HEK293 (cell line): ENCODE data around the gene CNTNAP1.

Source experiments
- BCL11A ChIP-seq: fragments of 450-650 bp; formaldehyde crosslinking; IDR thresholded peaks from 2 replicates; pipeline ENCODE4 v1.5.1; 2016; ENCODE audit warnings: low read depth, missing biosample characterization, missing genetic modification characterization
- FEZF1 ChIP-seq: fragments of 450-650 bp; formaldehyde crosslinking; IDR thresholded peaks from 2 replicates; pipeline ENCODE4 v1.5.1; 2016; ENCODE audit warnings: missing biosample characterization, missing genetic modification characterization
- KLF16 ChIP-seq: fragments of 450-650 bp; formaldehyde crosslinking; IDR thresholded peaks from 2 replicates; pipeline ENCODE4 v1.5.1; 2017; ENCODE audit warnings: missing biosample characterization, missing genetic modification characterization
- MYNN ChIP-seq: fragments of 450-650 bp; formaldehyde crosslinking; IDR thresholded peaks from 2 replicates; pipeline ENCODE4 v1.5.1; 2016; ENCODE audit warnings: missing biosample characterization, missing genetic modification characterization, borderline replicate concordance
- SP7 ChIP-seq: fragments of 450-650 bp; formaldehyde crosslinking; IDR thresholded peaks from 2 replicates; pipeline ENCODE4 v1.5.1; 2016; ENCODE audit warnings: missing biosample characterization, missing genetic modification characterization
- ZBTB17 ChIP-seq: fragments of 450-650 bp; formaldehyde crosslinking; IDR thresholded peaks from 2 replicates; pipeline ENCODE4 v1.5.1; 2016; ENCODE audit warnings: missing biosample characterization, missing genetic modification characterization
- ZFP37 ChIP-seq: fragments of 450-650 bp; formaldehyde crosslinking; IDR thresholded peaks from 2 replicates; pipeline ENCODE4 v1.5.1; 2016; ENCODE audit warnings: missing biosample characterization, missing genetic modification characterization
- ZNF112 ChIP-seq: fragments of 450-650 bp; formaldehyde crosslinking; IDR thresholded peaks from 2 replicates; pipeline ENCODE4 v1.5.0; 2017; ENCODE audit warnings: missing biosample characterization, missing genetic modification characterization
- ZNF146 ChIP-seq: fragments of 450-650 bp; formaldehyde crosslinking; IDR thresholded peaks from 2 replicates; pipeline ENCODE4 v1.5.1; 2016; ENCODE audit warnings: missing biosample characterization, missing genetic modification characterization
- ZNF184 ChIP-seq: fragments of 450-650 bp; IDR thresholded peaks from 2 replicates; pipeline ENCODE4 v1.5.1; 2018; ENCODE audit warnings: missing biosample characterization, mild to moderate bottlenecking, missing genetic modification characterization
- ZNF366 ChIP-seq: fragments of 450-650 bp; formaldehyde crosslinking; conservative IDR thresholded peaks from 2 replicates; pipeline ENCODE4 v1.5.1; 2016; ENCODE audit warnings: missing biosample characterization, missing genetic modification characterization
- ZNF398 ChIP-seq: fragments of 450-650 bp; formaldehyde crosslinking; IDR thresholded peaks from 2 replicates; pipeline ENCODE4 v1.5.1; 2017; ENCODE audit warnings: missing biosample characterization, missing genetic modification characterization
- ZNF404 ChIP-seq: fragments of 450-650 bp; formaldehyde crosslinking; IDR thresholded peaks from 2 replicates; pipeline ENCODE4 v1.5.1; 2017; ENCODE audit warnings: missing biosample characterization, missing genetic modification characterization
- ZNF514 ChIP-seq: fragments of 450-650 bp; formaldehyde crosslinking; IDR thresholded peaks from 2 replicates; pipeline ENCODE4 v1.5.1; 2016; ENCODE audit warnings: missing biosample characterization, missing genetic modification characterization
- ZNF610 ChIP-seq: fragments of 450-650 bp; formaldehyde crosslinking; IDR thresholded peaks from 2 replicates; pipeline ENCODE4 v1.5.1; 2016; ENCODE audit warnings: missing biosample characterization, missing genetic modification characterization, borderline replicate concordance
- ZNF624 ChIP-seq: fragments of 450-650 bp; formaldehyde crosslinking; IDR thresholded peaks from 2 replicates; pipeline ENCODE4 v1.5.1; 2017; ENCODE audit warnings: missing biosample characterization, missing genetic modification characterization
- ZNF626 ChIP-seq: fragments of 450-650 bp; sonication (Bioruptor Pico); formaldehyde crosslinking; IDR thresholded peaks from 2 replicates; pipeline ENCODE4 v1.5.1; 2018; ENCODE audit warnings: missing biosample characterization, missing genetic modification characterization, inconsistent platforms
- ZNF701 ChIP-seq: fragments of 450-650 bp; formaldehyde crosslinking; IDR thresholded peaks from 2 replicates; pipeline ENCODE4 v1.5.1; 2016; ENCODE audit warnings: missing biosample characterization, missing genetic modification characterization
- ZNF76 ChIP-seq: fragments of 450-650 bp; formaldehyde crosslinking; IDR thresholded peaks from 2 replicates; pipeline ENCODE4; 2016; ENCODE audit warnings: low read depth, missing biosample characterization, missing genetic modification characterization, borderline replicate concordance
- ZSCAN23 ChIP-seq: fragments of 450-650 bp; formaldehyde crosslinking; IDR thresholded peaks from 2 replicates; pipeline ENCODE4 v1.5.1; 2016; ENCODE audit warnings: missing biosample characterization, missing genetic modification characterization
- ZXDB ChIP-seq: fragments of 450-650 bp; formaldehyde crosslinking; IDR thresholded peaks from 2 replicates; pipeline ENCODE4 v1.5.1; 2016; ENCODE audit warnings: missing biosample characterization, missing genetic modification characterization
- TF ChIP-seq, protein P1 (sequence below): fragments of 450-650 bp; formaldehyde crosslinking; IDR thresholded peaks from 2 replicates; pipeline ENCODE4 v1.5.0; 2017; ENCODE audit warnings: missing biosample characterization, missing genetic modification characterization, borderline replicate concordance
- TF ChIP-seq, protein P2 (sequence below): fragments of 450-650 bp; formaldehyde crosslinking; IDR thresholded peaks from 2 replicates; pipeline ENCODE4 v1.5.1; 2016; ENCODE audit warnings: missing biosample characterization, missing genetic modification characterization
- TF ChIP-seq, protein P3 (sequence below): fragments of 450-650 bp; formaldehyde crosslinking; IDR thresholded peaks from 2 replicates; pipeline ENCODE4 v1.5.1; 2016; ENCODE audit warnings: missing biosample characterization, missing genetic modification characterization
- TF ChIP-seq, protein P4 (sequence below): fragments of 450-650 bp; formaldehyde crosslinking; IDR thresholded peaks from 2 replicates; pipeline ENCODE4 v1.5.1; 2017; ENCODE audit warnings: missing biosample characterization, missing genetic modification characterization
- TF ChIP-seq, protein P5 (sequence below): fragments of 450-650 bp; formaldehyde crosslinking; IDR thresholded peaks from 2 replicates; pipeline ENCODE4 v1.5.1; 2016; ENCODE audit warnings: missing biosample characterization, missing genetic modification characterization

CNTNAP1 gene

DNA sequence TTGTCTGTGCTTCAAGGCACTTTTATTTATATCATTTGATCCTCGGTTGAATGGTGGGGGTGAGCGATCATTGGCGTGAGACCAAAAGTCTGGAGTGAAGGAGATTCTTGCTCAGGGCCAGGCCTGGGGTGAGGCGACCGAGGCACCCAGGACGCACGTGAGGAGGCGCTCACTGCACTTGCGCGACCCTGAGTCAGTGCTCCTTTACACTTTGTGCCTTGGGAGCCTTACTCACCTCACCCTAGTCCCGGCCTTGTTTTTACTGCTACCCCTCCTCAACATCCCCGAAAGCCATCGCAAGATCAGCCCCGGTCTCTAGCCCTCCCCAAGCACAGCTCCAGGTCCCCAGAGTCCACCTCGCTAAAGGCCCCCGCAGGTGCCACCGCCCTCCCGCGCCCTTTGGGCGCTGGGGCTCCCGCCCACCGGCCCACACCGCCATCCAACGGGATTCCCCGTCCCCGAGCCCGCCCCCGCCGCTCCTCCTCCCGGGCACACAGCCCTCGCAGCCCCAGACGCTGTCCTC is 62.0 kb downstream of the CNTNAP1 start (continued):
- TF ChIP-seq, protein P1, sequence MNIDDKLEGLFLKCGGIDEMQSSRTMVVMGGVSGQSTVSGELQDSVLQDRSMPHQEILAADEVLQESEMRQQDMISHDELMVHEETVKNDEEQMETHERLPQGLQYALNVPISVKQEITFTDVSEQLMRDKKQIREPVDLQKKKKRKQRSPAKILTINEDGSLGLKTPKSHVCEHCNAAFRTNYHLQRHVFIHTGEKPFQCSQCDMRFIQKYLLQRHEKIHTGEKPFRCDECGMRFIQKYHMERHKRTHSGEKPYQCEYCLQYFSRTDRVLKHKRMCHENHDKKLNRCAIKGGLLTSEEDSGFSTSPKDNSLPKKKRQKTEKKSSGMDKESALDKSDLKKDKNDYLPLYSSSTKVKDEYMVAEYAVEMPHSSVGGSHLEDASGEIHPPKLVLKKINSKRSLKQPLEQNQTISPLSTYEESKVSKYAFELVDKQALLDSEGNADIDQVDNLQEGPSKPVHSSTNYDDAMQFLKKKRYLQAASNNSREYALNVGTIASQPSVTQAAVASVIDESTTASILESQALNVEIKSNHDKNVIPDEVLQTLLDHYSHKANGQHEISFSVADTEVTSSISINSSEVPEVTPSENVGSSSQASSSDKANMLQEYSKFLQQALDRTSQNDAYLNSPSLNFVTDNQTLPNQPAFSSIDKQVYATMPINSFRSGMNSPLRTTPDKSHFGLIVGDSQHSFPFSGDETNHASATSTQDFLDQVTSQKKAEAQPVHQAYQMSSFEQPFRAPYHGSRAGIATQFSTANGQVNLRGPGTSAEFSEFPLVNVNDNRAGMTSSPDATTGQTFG (tag by site-specific recombination) = no peak
- 0 out of 2 replicates have a peak, but pooled peaks have one; percentile 23 for TF ChIP-seq ZFP37
- TF ChIP-seq, protein P2, sequence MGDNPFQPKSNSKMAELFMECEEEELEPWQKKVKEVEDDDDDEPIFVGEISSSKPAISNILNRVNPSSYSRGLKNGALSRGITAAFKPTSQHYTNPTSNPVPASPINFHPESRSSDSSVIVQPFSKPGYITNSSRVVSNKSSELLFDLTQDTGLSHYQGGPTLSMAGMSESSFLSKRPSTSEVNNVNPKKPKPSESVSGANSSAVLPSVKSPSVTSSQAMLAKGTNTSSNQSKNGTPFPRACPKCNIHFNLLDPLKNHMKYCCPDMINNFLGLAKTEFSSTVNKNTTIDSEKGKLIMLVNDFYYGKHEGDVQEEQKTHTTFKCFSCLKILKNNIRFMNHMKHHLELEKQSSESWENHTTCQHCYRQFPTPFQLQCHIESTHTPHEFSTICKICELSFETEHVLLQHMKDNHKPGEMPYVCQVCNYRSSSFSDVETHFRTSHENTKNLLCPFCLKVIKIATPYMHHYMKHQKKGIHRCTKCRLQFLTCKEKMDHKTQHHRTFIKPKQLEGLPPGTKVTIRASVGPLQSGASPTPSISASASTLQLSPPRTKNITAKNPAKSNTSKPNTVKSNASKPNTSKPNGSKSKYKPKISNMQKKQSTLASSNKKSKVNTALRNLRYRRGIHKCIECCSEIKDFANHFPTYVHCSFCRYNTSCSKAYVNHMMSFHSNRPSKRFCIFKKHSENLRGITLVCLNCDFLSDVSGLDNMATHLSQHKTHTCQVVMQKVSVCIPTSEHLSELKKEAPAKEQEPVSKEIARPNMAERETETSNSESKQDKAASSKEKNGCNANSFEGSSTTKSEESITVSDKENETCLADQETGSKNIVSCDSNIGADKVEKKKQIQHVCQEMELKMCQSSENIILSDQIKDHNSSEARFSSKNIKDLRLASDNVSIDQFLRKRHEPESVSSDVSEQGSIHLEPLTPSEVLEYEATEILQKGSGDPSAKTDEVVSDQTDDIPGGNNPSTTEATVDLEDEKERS (tag by site-specific recombination) = no peak
- no peak for TF ChIP-seq ZXDB (tag by site-specific recombination)
- no peak for TF ChIP-seq ZNF701 (tag by site-specific recombination)
- TF ChIP-seq ZNF366 = no peak
- TF ChIP-seq ZBTB17 (tag by site-specific recombination) = peak; percentile 79
- TF ChIP-seq, protein P3, sequence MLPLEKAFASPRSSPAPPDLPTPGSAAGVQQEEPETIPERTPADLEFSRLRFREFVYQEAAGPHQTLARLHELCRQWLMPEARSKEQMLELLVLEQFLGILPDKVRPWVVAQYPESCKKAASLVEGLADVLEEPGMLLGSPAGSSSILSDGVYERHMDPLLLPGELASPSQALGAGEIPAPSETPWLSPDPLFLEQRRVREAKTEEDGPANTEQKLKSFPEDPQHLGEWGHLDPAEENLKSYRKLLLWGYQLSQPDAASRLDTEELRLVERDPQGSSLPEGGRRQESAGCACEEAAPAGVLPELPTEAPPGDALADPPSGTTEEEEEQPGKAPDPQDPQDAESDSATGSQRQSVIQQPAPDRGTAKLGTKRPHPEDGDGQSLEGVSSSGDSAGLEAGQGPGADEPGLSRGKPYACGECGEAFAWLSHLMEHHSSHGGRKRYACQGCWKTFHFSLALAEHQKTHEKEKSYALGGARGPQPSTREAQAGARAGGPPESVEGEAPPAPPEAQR (tag by site-specific recombination) = no peak
- 0 out of 2 replicates have a peak, but pooled peaks have one; percentile 12 for TF ChIP-seq ZNF610 (tag by site-specific recombination)
- TF ChIP-seq ZNF184 = no peak
- TF ChIP-seq, protein P4, sequence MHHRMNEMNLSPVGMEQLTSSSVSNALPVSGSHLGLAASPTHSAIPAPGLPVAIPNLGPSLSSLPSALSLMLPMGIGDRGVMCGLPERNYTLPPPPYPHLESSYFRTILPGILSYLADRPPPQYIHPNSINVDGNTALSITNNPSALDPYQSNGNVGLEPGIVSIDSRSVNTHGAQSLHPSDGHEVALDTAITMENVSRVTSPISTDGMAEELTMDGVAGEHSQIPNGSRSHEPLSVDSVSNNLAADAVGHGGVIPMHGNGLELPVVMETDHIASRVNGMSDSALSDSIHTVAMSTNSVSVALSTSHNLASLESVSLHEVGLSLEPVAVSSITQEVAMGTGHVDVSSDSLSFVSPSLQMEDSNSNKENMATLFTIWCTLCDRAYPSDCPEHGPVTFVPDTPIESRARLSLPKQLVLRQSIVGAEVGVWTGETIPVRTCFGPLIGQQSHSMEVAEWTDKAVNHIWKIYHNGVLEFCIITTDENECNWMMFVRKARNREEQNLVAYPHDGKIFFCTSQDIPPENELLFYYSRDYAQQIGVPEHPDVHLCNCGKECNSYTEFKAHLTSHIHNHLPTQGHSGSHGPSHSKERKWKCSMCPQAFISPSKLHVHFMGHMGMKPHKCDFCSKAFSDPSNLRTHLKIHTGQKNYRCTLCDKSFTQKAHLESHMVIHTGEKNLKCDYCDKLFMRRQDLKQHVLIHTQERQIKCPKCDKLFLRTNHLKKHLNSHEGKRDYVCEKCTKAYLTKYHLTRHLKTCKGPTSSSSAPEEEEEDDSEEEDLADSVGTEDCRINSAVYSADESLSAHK = no peak
- no peak for TF ChIP-seq BCL11A (tag by site-specific recombination)
- no peak for TF ChIP-seq ZNF404
- 0 out of 2 replicates have a peak, but pooled peaks have one; percentile 50 for TF ChIP-seq KLF16 (tag by site-specific recombination)
- no peak for TF ChIP-seq ZSCAN23 (tag by site-specific recombination)
- no peak for TF ChIP-seq FEZF1
- no peak for TF ChIP-seq MYNN (tag by site-specific recombination)
- TF ChIP-seq, protein P5, sequence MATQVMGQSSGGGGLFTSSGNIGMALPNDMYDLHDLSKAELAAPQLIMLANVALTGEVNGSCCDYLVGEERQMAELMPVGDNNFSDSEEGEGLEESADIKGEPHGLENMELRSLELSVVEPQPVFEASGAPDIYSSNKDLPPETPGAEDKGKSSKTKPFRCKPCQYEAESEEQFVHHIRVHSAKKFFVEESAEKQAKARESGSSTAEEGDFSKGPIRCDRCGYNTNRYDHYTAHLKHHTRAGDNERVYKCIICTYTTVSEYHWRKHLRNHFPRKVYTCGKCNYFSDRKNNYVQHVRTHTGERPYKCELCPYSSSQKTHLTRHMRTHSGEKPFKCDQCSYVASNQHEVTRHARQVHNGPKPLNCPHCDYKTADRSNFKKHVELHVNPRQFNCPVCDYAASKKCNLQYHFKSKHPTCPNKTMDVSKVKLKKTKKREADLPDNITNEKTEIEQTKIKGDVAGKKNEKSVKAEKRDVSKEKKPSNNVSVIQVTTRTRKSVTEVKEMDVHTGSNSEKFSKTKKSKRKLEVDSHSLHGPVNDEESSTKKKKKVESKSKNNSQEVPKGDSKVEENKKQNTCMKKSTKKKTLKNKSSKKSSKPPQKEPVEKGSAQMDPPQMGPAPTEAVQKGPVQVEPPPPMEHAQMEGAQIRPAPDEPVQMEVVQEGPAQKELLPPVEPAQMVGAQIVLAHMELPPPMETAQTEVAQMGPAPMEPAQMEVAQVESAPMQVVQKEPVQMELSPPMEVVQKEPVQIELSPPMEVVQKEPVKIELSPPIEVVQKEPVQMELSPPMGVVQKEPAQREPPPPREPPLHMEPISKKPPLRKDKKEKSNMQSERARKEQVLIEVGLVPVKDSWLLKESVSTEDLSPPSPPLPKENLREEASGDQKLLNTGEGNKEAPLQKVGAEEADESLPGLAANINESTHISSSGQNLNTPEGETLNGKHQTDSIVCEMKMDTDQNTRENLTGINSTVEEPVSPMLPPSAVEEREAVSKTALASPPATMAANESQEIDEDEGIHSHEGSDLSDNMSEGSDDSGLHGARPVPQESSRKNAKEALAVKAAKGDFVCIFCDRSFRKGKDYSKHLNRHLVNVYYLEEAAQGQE (tag by site-specific recombination) = no peak
- no peak for TF ChIP-seq ZNF624
- no peak for TF ChIP-seq ZNF112 (tag by site-specific recombination)
- no peak for TF ChIP-seq ZNF146
- no peak for TF ChIP-seq ZNF514 (tag by site-specific recombination)
- TF ChIP-seq SP7 (tag by site-specific recombination) = no peak; the same call in 1 of the 2 replicates
- TF ChIP-seq ZNF626 (tag by site-specific recombination) = no peak
- peak; percentile 64; the same call in 1 of the 2 replicates for TF ChIP-seq ZNF76 (tag by site-specific recombination)
- no peak for TF ChIP-seq ZNF398
